Sigmoid colon (tissue), 7 donors: Measurements from ENCODE around the gene NR2C2. TPM values are rescaled to one million over a fixed set of nuclear protein-coding genes. Genes with fewer than 3 reads are reported as not detected.
A peak's percentile ranks its signal among the peaks of the same experiment; 100 is the strongest.

ENCODE experiments used
- DNase-seq: peaks from one replicate; pipeline ENCODE4 v3.0.0-alpha.2; 2019
- H3K27ac ChIP-seq, 4 donors: fragments of 200-600 bp; sonication (generic); one replicate each; pipeline ENCODE4 v1.5.1; 2016 to 2019; ENCODE audit warnings: mild to moderate bottlenecking in 1 of 4
- H3K27me3 ChIP-seq, 3 donors: fragments of 200-600 bp; sonication (generic); one replicate each; pipeline ENCODE4 v1.5.1; 2019; ENCODE audit warnings: mild to moderate bottlenecking in 1 of 3
- H3K36me3 ChIP-seq, 4 donors: fragments of 200-600 bp; sonication (generic); one replicate each; pipeline ENCODE4 v1.5.1; 2016 to 2019
- H3K4me1 ChIP-seq, 4 donors: fragments of 200-600 bp; sonication (generic); one replicate each; pipeline ENCODE4 v1.5.1; 2017 to 2019
- H3K4me3 ChIP-seq, 4 donors: fragments of 200-600 bp; sonication (generic); one replicate each; pipeline ENCODE4 v1.5.1; 2017 to 2019; ENCODE audit warnings: mild to moderate bottlenecking in 2 of 4, moderate library complexity in 1 of 4
- H3K9me3 ChIP-seq, 4 donors: fragments of 200-600 bp in 3 of 4; sonication (generic) in 3 of 4; one replicate each; pipeline versions ENCODE4 v1.5.1 to v1.6.1; 2013 to 2019
- EP300 ChIP-seq, 4 donors: sonication (generic); formaldehyde crosslinking; IDR thresholded peaks; one replicate each; pipeline ENCODE4 v1.6.1; 2017; ENCODE audit warnings: antibody characterized with exemption in 4 of 4
- POLR2A ChIP-seq, 2 donors: fragments of 450-650 bp; IDR thresholded peaks; one replicate each; pipeline ENCODE4 v1.6.1; 2016; ENCODE audit warnings: antibody characterized with exemption in 2 of 2, mild to moderate bottlenecking in 2 of 2, moderate library complexity in 2 of 2
- POLR2AphosphoS5 ChIP-seq, 4 donors: sonication (generic); formaldehyde crosslinking; IDR thresholded peaks; one replicate each; pipeline ENCODE4 v1.6.1; 2017; ENCODE audit warnings: antibody characterized with exemption in 4 of 4
- WGBS, 2 donors: extraction: QIAGEN DNeasy Blood & Tissue Kit; methylation state at CpG; one replicate each; pipeline ENCODE4 v1.1.7; 2013; 5-methylcytosine and 5-hydroxymethylcytosine counted together
- intact Hi-C: fragments of 100-400 bp; cut with DNase I; formaldehyde crosslinking; loops from one replicate; pipeline ENCODE4 v1.15.1; 2023
- polyA plus RNA-seq, 3 donors: library from polyadenylated mRNA; stranded (reverse); fragments of 200-250 nt; gene quantifications; one replicate each; pipeline ENCODE4 v1.2.3, GENCODE V29; 2013
- total RNA-seq, 4 donors: library from RNA; depleted of rRNA; stranded (reverse); fragments of >200 nt; gene quantifications; one replicate each; pipeline ENCODE4 v1.1.0, GENCODE V29; 2016
- TF ChIP-seq, protein P1 (sequence below), 4 experiments: fragments of 450-650 bp in 3 of 4; fragments of 200-600 bp in 1 of 4; IDR thresholded peaks; one replicate each; pipeline ENCODE4 v1.5.1; 2016 to 2019; ENCODE audit warnings: antibody characterized with exemption in 4 of 4, mild to moderate bottlenecking in 3 of 4, moderate library complexity in 2 of 4
- donor health status: healthy with polysubstance abuse.
- donor health status: Bipolar disorder and iron deficiency.
- donor health status: healthy.

Gene NR2C2
- 10 to 100 TPM; 34.2 to 68.4 (median 35.4) TPM for total RNA-seq
- polyA plus RNA-seq = 10 to 100 TPM in 1 of 3 donors, 1 to 10 TPM in 2; 3.6 to 14.1 (median 6.0) TPM

DNA sequence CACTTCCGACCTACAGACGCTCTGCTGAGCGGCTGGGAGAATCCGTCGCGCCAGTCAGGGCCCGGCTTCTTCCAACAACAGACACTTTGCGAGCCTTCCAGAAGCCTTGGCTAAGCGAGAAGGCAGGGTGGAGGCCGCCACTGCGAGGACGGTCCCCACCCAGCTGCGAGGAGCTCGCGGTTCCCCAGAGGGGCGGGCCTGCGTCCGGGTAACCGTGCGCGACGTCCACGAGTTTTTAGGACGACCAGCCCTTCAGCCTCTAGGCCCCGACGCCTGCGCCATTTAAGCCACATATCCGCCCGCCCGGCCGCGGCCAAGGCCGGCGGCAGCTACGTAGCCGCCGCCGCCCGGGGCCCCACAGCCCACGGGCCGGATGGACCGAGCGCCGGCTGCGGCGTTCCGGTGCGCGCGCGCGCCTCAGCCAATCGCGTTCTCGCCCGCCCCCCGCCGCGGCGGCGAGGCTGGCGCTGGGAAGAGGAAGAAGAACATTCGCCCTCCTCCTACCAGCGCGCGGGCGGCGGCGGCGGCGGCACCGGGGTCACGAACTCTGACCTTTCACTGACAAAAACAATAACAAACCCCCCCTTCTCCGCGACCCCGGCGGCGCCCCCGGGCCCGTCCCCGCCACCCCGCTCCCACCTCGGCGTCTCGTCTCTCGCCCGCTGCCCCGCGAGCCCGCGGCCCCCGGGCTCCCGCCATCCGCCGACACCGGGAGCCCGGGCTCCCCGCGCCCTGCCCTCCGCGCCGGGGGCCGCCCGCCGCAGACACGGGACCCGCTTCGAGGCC, at the start of gene NR2C2:
NR2C2 (plus strand) TSS at position 484 of the 786 bp plus-strand sequence. CDS start 56,332 bp downstream, outside the sequence.
- intact Hi-C loops = loop anchor here (10.0 kb wide), 3 partner anchors 292 to 822 kb away; partner anchors contain the start of genes CCDC174, CHCHD4, LSM3 and TMEM43
- Histone ChIP-seq H3K4me1 (peaks cover 0 to 61% (median 42%) of the 10 kb centered on the region in 4 donors), H3K27ac (peak within 1 kb of the TSS; percentile 92 to 100 (median 96)), H3K4me3 (peak within 1 kb of the TSS; percentile 52 to 99 (median 88)), H3K9me3 (no peaks in the 10 kb centered on the region), H3K36me3 (peaks cover 0 to 28% (median 16%) of the 10 kb centered on the region in 4 donors), H3K27me3 (no peaks in the 10 kb centered on the region)
- WGBS, 2 donors = 1% methylated on average over 108 of the region's 108 CpGs
- peak; percentile 94 for DNase-seq
- TF ChIP-seq POLR2AphosphoS5 (IDR thresholded peaks at IDR 0.05) (peak; percentile 47 to 90 (median 78)), EP300 (IDR thresholded peaks at IDR 0.05) (no peak), POLR2A (IDR thresholded peaks at IDR 0.05) (peak; percentile 39 to 68)
- TF ChIP-seq, protein P1, sequence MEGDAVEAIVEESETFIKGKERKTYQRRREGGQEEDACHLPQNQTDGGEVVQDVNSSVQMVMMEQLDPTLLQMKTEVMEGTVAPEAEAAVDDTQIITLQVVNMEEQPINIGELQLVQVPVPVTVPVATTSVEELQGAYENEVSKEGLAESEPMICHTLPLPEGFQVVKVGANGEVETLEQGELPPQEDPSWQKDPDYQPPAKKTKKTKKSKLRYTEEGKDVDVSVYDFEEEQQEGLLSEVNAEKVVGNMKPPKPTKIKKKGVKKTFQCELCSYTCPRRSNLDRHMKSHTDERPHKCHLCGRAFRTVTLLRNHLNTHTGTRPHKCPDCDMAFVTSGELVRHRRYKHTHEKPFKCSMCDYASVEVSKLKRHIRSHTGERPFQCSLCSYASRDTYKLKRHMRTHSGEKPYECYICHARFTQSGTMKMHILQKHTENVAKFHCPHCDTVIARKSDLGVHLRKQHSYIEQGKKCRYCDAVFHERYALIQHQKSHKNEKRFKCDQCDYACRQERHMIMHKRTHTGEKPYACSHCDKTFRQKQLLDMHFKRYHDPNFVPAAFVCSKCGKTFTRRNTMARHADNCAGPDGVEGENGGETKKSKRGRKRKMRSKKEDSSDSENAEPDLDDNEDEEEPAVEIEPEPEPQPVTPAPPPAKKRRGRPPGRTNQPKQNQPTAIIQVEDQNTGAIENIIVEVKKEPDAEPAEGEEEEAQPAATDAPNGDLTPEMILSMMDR (IDR thresholded peaks at IDR 0.05) = no peak

DNA sequence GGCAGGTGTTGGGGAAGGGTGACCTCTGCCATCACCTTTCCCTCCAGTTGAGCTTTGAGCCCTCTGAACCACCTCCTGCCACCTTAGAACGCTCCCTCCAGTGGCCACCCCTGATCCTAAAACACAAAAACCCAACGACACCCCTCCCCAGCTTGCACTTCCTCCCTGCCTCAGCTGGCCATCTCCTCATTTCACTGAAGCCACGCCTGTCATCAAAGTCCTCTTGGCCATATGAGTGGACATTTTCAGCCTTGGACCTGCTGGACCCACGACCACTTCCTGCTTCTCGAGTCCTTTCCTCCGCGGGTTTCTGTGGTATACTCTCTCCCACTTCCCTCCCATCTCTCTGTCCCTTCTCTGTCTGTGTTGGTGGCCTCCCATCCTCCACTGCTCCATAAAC, 48.5 kb upstream of the NR2C2 start:
- Histone ChIP-seq H3K36me3 (no peaks in the 10 kb centered on the region), H3K9me3 (no peaks in the 10 kb centered on the region), H3K27me3 (no peaks in the 10 kb centered on the region), H3K4me1 (no peaks in the 10 kb centered on the region), H3K4me3 (no peak overlapping the region), H3K27ac (no peak overlapping the region)
- no peak for TF ChIP-seq POLR2A (IDR thresholded peaks at IDR 0.05)
- TF ChIP-seq, protein P1 (IDR thresholded peaks at IDR 0.05) = no peak
- TF ChIP-seq EP300 (IDR thresholded peaks at IDR 0.05) = no peak
- TF ChIP-seq POLR2AphosphoS5 (IDR thresholded peaks at IDR 0.05) = no peak
- intact Hi-C loops = no loop called here
- peak; percentile 39 for DNase-seq
- WGBS, 2 donors = 45 to 57% methylated on average over 7 of the region's 7 CpGs

DNA sequence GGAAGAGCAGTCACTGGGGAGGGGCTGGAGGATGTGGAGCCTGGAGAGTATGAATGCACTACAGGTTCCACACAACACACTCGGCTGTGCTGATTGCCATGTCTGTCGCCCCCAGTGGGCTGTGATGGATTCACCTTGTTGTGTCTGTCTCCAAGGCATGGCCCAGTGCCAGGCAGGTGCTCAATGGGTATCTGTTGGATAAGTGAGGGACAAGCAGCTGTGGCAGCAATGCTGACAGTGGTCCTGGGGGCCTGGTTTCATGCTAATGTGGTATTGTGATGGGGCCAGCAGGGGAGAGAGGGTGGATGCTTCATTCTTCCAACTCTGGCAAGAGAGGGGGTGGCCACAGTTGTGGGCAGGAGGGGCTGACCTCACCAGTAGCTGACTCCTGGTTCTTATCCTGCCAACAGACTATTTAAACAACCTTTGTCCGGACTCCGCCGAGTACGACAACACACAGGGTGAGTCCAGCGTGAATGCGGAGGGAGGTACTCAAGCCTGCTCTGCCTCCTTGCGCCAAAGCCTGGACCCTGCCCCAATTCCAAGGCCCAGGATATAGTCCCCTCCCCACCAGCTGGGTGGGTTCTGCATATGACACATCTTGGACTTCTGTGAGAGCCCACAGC, 47.3 kb upstream of the NR2C2 start:
- intact Hi-C loops = no loop called here

DNA sequence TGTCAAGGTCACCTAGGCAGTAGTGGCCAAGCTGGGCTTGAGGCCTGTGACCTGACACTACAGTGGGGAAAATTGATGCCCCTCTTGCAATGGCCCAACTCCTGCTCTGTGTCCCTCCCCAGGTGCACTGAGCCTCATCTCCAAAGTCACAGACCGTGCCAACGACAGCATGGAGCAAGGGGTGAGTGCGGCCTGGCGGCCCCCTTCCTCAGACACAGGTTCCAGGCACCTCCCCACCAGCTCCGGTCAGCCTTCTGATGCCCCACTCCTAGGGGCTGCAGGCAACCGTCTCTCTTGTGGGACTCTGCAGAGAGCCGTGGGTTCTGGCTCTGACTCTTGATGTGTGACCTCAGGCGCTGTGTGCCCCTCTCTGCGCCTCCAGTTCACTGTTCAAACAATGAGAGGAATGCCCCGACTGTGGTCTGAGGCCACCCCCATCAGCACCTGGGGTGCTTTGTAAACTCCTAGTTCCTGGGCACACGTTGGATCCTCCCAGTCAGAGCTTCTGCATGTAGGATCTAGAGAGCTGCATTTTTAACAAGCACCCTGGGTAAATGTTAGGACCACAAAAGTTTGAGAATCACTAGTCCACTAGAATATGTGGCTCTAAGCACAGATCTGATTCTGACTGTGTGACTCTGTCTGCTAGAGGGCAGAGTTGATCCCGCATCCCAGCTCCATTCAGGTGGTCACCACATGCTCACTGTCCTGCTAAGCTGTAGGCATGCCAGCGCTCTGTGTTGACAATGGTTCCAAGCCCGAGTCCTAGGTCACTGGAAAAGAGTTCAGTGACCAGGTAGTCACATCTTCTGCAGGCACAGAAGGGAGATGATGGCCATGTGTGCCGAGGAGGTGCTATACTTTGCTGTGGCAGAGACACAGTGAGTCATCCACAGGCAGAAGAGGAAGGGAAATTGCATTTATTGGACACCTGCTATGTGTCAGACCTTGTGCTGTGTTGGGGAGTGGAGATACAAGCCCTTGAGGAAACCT, 46.2 kb upstream of the NR2C2 start:
- intact Hi-C loops = no loop called here
- Histone ChIP-seq H3K27ac (peak overlapping the region in 1 of 4 donors; percentile 55), H3K9me3 (no peaks in the 10 kb centered on the region), H3K27me3 (no peaks in the 10 kb centered on the region), H3K4me3 (no peak overlapping the region), H3K36me3 (no peaks in the 10 kb centered on the region), H3K4me1 (no peaks in the 10 kb centered on the region)
- TF ChIP-seq, protein P1 (IDR thresholded peaks at IDR 0.05) = no peak
- TF ChIP-seq POLR2A (IDR thresholded peaks at IDR 0.05) (no peak), POLR2AphosphoS5 (IDR thresholded peaks at IDR 0.05) (no peak), EP300 (IDR thresholded peaks at IDR 0.05) (no peak)
- WGBS, 2 donors = 70 to 80% methylated on average over 15 of the region's 15 CpGs
- DNase-seq = peak; percentile 44

More for the DNA sequence above, 47.3 kb upstream of the NR2C2 start:
- Histone ChIP-seq H3K27me3 (no peaks in the 10 kb centered on the region), H3K9me3 (no peaks in the 10 kb centered on the region), H3K4me3 (no peak overlapping the region), H3K36me3 (no peaks in the 10 kb centered on the region), H3K4me1 (no peaks in the 10 kb centered on the region), H3K27ac (no peak overlapping the region)
- TF ChIP-seq, protein P1 (IDR thresholded peaks at IDR 0.05) = no peak
- TF ChIP-seq EP300 (IDR thresholded peaks at IDR 0.05) (no peak), POLR2A (IDR thresholded peaks at IDR 0.05) (no peak), POLR2AphosphoS5 (IDR thresholded peaks at IDR 0.05) (no peak)
- 25 to 72% methylated on average over 9 of the region's 9 CpGs for WGBS, 2 donors
- peak; percentile 56 for DNase-seq
